H9 (cell line): ENCODE results near the gene PACRGL. TPM values are rescaled to one million over a fixed set of nuclear protein-coding genes. Genes with fewer than 3 reads are reported as not detected.

Experiments used
- DNase-seq: peaks from one replicate; pipeline ENCODE4 v3.0.0-alpha.2; 2017
- H2AFZ ChIP-seq: one replicate; pipeline ENCODE4 v1.6.1; 2013; ENCODE audit warnings: mild to moderate bottlenecking, low read length, control low read depth, moderate library complexity
- H2AK5ac ChIP-seq: 2 replicates; pipeline ENCODE4 v1.6.1; 2013; ENCODE audit warnings: low read length, control low read depth, mixed read lengths; ENCODE audit not compliant: insufficient read length
- H2BK120ac ChIP-seq: one replicate; pipeline ENCODE4 v1.6.1; 2013; ENCODE audit warnings: low read depth, mild to moderate bottlenecking, low read length, control low read depth, inconsistent platforms; ENCODE audit not compliant: poor library complexity, severe bottlenecking
- H2BK12ac ChIP-seq: 2 replicates; pipeline ENCODE4 v1.6.1; 2013; ENCODE audit warnings: low read length, control low read depth, mixed read lengths, low read depth; ENCODE audit not compliant: insufficient read length
- H2BK15ac ChIP-seq: 2 replicates; pipeline ENCODE4 v1.6.1; 2013; ENCODE audit warnings: low read depth, low read length, control low read depth
- H2BK20ac ChIP-seq: one replicate; pipeline ENCODE4 v1.6.1; 2013; ENCODE audit warnings: low read depth, mild to moderate bottlenecking, low read length, control low read depth, inconsistent platforms; ENCODE audit not compliant: poor library complexity, severe bottlenecking
- H2BK5ac ChIP-seq: 2 replicates; pipeline ENCODE4 v1.6.1; 2013; ENCODE audit warnings: low read length, control low read depth, mixed read lengths; ENCODE audit not compliant: insufficient read length
- H3K14ac ChIP-seq: 2 replicates; pipeline ENCODE4 v1.6.1; 2013; ENCODE audit warnings: low read length, control low read depth; ENCODE audit not compliant: insufficient read depth
- H3K18ac ChIP-seq: 2 replicates; pipeline ENCODE4 v1.6.1; 2013; ENCODE audit warnings: low read depth, mild to moderate bottlenecking, mixed read lengths, low read length, control low read depth; ENCODE audit not compliant: insufficient read length
- H3K23ac ChIP-seq: 2 replicates; pipeline ENCODE4 v1.6.1; 2013; ENCODE audit warnings: low read length, control low read depth, mixed read lengths, low read depth; ENCODE audit not compliant: insufficient read length
- H3K23me2 ChIP-seq: 2 replicates; pipeline ENCODE4 v1.6.1; 2013; ENCODE audit warnings: low read depth, mild to moderate bottlenecking, mixed read lengths, low read length, control low read depth; ENCODE audit not compliant: insufficient read length, poor library complexity, severe bottlenecking
- H3K27ac ChIP-seq: 2 replicates; pipeline ENCODE4 v1.5.1; 2013; ENCODE audit warnings: low read length, control low read depth, mixed read lengths, low read depth; ENCODE audit not compliant: insufficient read length
- H3K27me3 ChIP-seq: 2 replicates; pipeline ENCODE4 v1.6.1; 2013; ENCODE audit warnings: low read length, control low read depth, inconsistent platforms; ENCODE audit not compliant: insufficient read depth
- H3K4ac ChIP-seq: 2 replicates; pipeline ENCODE4 v1.6.1; 2013; ENCODE audit warnings: low read depth, mild to moderate bottlenecking, control low read depth, inconsistent platforms, low read length, moderate library complexity
- H3K4me1 ChIP-seq: 2 replicates; pipeline ENCODE4 v1.6.1; 2013; ENCODE audit warnings: low read length, control low read depth, inconsistent platforms; ENCODE audit not compliant: insufficient read depth
- H3K4me2 ChIP-seq: 2 replicates; pipeline ENCODE4 v1.6.1; 2013; ENCODE audit warnings: low read length, control low read depth, mixed read lengths; ENCODE audit not compliant: insufficient read length, insufficient read depth
- H3K56ac ChIP-seq: 2 replicates; pipeline ENCODE4 v1.6.1; 2013; ENCODE audit warnings: low read depth, mild to moderate bottlenecking, mixed read lengths, low read length, control low read depth; ENCODE audit not compliant: insufficient read length
- H3K79me1 ChIP-seq: 2 replicates; pipeline ENCODE4 v1.6.1; 2013; ENCODE audit warnings: low read depth, mild to moderate bottlenecking, moderate library complexity, low read length, control low read depth, inconsistent platforms; ENCODE audit not compliant: insufficient read depth, poor library complexity, severe bottlenecking
- H3K79me2 ChIP-seq: 2 replicates; pipeline ENCODE4 v1.6.1; 2013; ENCODE audit warnings: low read length, control low read depth, inconsistent platforms; ENCODE audit not compliant: insufficient read depth
- H3K9ac ChIP-seq: 2 replicates; pipeline ENCODE4 v1.6.1; 2013; ENCODE audit warnings: low read length, control low read depth, mixed read lengths; ENCODE audit not compliant: insufficient read length; ENCODE audit errors: extremely low read depth
- H3K9me3 ChIP-seq: one replicate; pipeline ENCODE4 v1.6.1; 2013; ENCODE audit warnings: low read depth, low read length, inconsistent platforms; ENCODE audit not compliant: control insufficient read depth
- H3T11ph ChIP-seq: one replicate; pipeline ENCODE4 v1.6.1; 2013; ENCODE audit warnings: mild to moderate bottlenecking, low read length, control low read depth, inconsistent platforms
- H4K20me1 ChIP-seq: one replicate; pipeline ENCODE4 v1.6.1; 2013; ENCODE audit not compliant: control insufficient read depth, insufficient read length, insufficient read depth
- H4K5ac ChIP-seq: 2 replicates; pipeline ENCODE4 v1.6.1; 2013; ENCODE audit warnings: low read depth, mild to moderate bottlenecking, mixed read lengths, low read length, control low read depth; ENCODE audit not compliant: insufficient read length
- H4K8ac ChIP-seq: replicated peaks from 2 replicates; pipeline ENCODE4 v1.6.1; 2013; ENCODE audit warnings: low read length, control low read depth, mixed read lengths, low read depth; ENCODE audit not compliant: insufficient read length
- H4K91ac ChIP-seq: 2 replicates; pipeline ENCODE4 v1.6.1; 2013; ENCODE audit warnings: low read depth, mild to moderate bottlenecking, moderate library complexity, mixed read lengths, low read length, control low read depth; ENCODE audit not compliant: insufficient read length
- H3K27ac Mint-ChIP-seq, 3 experiments: 2 replicates in 2 of 3; 3 replicates in 1 of 3; pipeline ENCODE4 v1.8.0; 2020 to 2021; ENCODE audit warnings: mixed read lengths in 3 of 3, mild to moderate bottlenecking in 1 of 3, moderate library complexity in 1 of 3
- H3K27me3 Mint-ChIP-seq: 2 replicates; pipeline ENCODE4 v1.8.0; 2021; ENCODE audit warnings: low read depth, mild to moderate bottlenecking, moderate library complexity, mixed read lengths
- H3K36me3 Mint-ChIP-seq, 3 experiments: 2 replicates in 2 of 3; 3 replicates in 1 of 3; pipeline ENCODE4 v1.8.0; 2020 to 2021; ENCODE audit warnings: low read depth in 3 of 3, mixed read lengths in 3 of 3; ENCODE audit not compliant: insufficient read depth in 1 of 3
- H3K4me1 Mint-ChIP-seq, 2 experiments: 2 replicates each; pipeline ENCODE4 v1.8.0; 2020; ENCODE audit warnings: mixed read lengths in 2 of 2
- H3K4me3 Mint-ChIP-seq, 2 experiments: 2 replicates in 1 of 2; 3 replicates in 1 of 2; pipeline ENCODE4 v1.8.0; 2020 to 2021; ENCODE audit warnings: mild to moderate bottlenecking in 2 of 2, mixed read lengths in 2 of 2, moderate library complexity in 1 of 2
- H3K9me3 Mint-ChIP-seq, 2 experiments: 2 replicates in 1 of 2; 3 replicates in 1 of 2; pipeline ENCODE4 v1.8.0; 2020; ENCODE audit warnings: mild to moderate bottlenecking in 2 of 2, mixed read lengths in 2 of 2, moderate library complexity in 1 of 2
- CTCF ChIP-seq: fragments of 200-600 bp; sonication (generic); conservative IDR thresholded peaks from 3 replicates; pipeline ENCODE4 v1.8.0; 2021; ENCODE audit warnings: antibody characterized with exemption, mild to moderate bottlenecking
- WGBS: extraction: QIAGEN DNeasy Blood & Tissue Kit; methylation state at CpG from one replicate; pipeline ENCODE4 v1.1.7; 2013; ENCODE audit warnings: missing lambda C conversion rate, low lambda C conversion rate, mixed read lengths; ENCODE audit not compliant: insufficient read length; ENCODE audit errors: extremely low coverage; 5-methylcytosine and 5-hydroxymethylcytosine counted together
- total RNA-seq: library from RNA; stranded (reverse); gene quantifications from 2 replicates; pipeline ENCODE4 v1.2.1, GENCODE V29; 2021

The PACRGL gene
- total RNA-seq, 1 experiment from 2014 or later: 18.7 TPM

GRCh38 chr4:20682853-20683252 is 17.4 kb upstream of the PACRGL start:
- no peak overlapping the region for H2AK5ac ChIP-seq
- no peak overlapping the region for H3K56ac ChIP-seq
- Mint-ChIP-seq H3K4me1 (peaks cover under 1 to 7% of the 10 kb centered on the region in 2 experiments; a peak in 3 of 4 replicates), H3K9me3 (peaks cover under 1 to 6% of the 10 kb centered on the region in 2 experiments; a peak in 3 of 5 replicates), H3K4me3 (no peak overlapping the region), H3K36me3 (peaks cover 0 to 2% (median 0%) of the 10 kb centered on the region in 3 experiments; a peak in 2 of 7 replicates), H3K27me3 (no peaks in the 10 kb centered on the region), H3K27ac (no peak overlapping the region; a peak in 1 of 7 replicates)
- WGBS: no CpG with 5 or more reads among the region's 3 CpGs
- no peak for TF ChIP-seq CTCF
- H3K18ac ChIP-seq: no peak overlapping the region
- H3K23ac ChIP-seq: no peak overlapping the region
- H4K5ac ChIP-seq: no peak overlapping the region
- no peak for DNase-seq
- H4K8ac ChIP-seq: no peak overlapping the region
- no peak overlapping the region for H4K91ac ChIP-seq
- no peak overlapping the region for H3K4me2 ChIP-seq
- H4K20me1 ChIP-seq: no peaks in the 10 kb centered on the region
- no peak overlapping the region for H2BK120ac ChIP-seq
- H3K9me3 ChIP-seq: no peaks in the 10 kb centered on the region
- no peak overlapping the region for H3K14ac ChIP-seq
- no peak overlapping the region for H3K9ac ChIP-seq
- no peaks in the 10 kb centered on the region for H3K23me2 ChIP-seq
- H2BK5ac ChIP-seq: no peak overlapping the region
- no peak overlapping the region for H2AFZ ChIP-seq
- H3K79me1 ChIP-seq: no peaks in the 10 kb centered on the region
- no peaks in the 10 kb centered on the region for H3K27me3 ChIP-seq
- H3K4me1 ChIP-seq: no peaks in the 10 kb centered on the region
- no peak overlapping the region for H2BK20ac ChIP-seq
- H3K79me2 ChIP-seq: no peaks in the 10 kb centered on the region
- no peak overlapping the region for H3T11ph ChIP-seq
- H3K27ac ChIP-seq: no peak overlapping the region
- no peak overlapping the region for H3K4ac ChIP-seq
- H2BK15ac ChIP-seq: no peak overlapping the region
- H2BK12ac ChIP-seq: no peak overlapping the region
